Lower leg skin (tissue), 3 donors: ENCODE results near the gene IPO13.

Source experiments
- CTCF ChIP-seq, 3 donors: fragments of 450-650 bp; IDR thresholded peaks; one replicate each; pipeline ENCODE4 v1.5.1; 2016; ENCODE audit warnings: antibody characterized with exemption in 3 of 3, mild to moderate bottlenecking in 3 of 3, moderate library complexity in 2 of 3
- POLR2A ChIP-seq, 2 donors: fragments of 450-650 bp; IDR thresholded peaks; one replicate each; pipeline ENCODE4 v1.6.1; 2016 to 2017; ENCODE audit warnings: antibody characterized with exemption in 2 of 2, mild to moderate bottlenecking in 1 of 2, moderate library complexity in 1 of 2

- TF ChIP-seq POLR2A (IDR thresholded peaks at IDR 0.05): no peak
- no peak for TF ChIP-seq CTCF (IDR thresholded peaks at IDR 0.05)
These were observed 32.9 kb downstream of the IPO13 start for GRCh38 chr1:43979528-43980254.
